Central memory CD8-positive, alpha-beta T cell (primary cell): Measurements from ENCODE around the gene SAMD4A.

Source experiments
- ATAC-seq: fragments of 150-1000 bp; cut with Tn5 transposase; replicated peaks from 2 replicates; pipeline ENCODE4 v1.10.0; 2022; ENCODE audit warnings: mild to moderate bottlenecking, moderate FRiP score, moderate number of reproducible peaks; ENCODE audit not compliant: poor library complexity, severe bottlenecking; ENCODE audit errors: extremely low read depth
- DNase-seq, 2 donors: peaks; one replicate each; pipeline ENCODE4 v3.0.0; 2021; ENCODE audit warnings: low spot score in 2 of 2
- H3K27ac Mint-ChIP-seq: one replicate; pipeline ENCODE4 v1.8.0; 2022; ENCODE audit warnings: low read depth, mild to moderate bottlenecking, moderate library complexity, mixed read lengths
- H3K27me3 Mint-ChIP-seq: one replicate; pipeline ENCODE4 v1.8.0; 2022; ENCODE audit warnings: mixed read lengths
- H3K36me3 Mint-ChIP-seq: one replicate; pipeline ENCODE4 v1.8.0; 2022; ENCODE audit warnings: mild to moderate bottlenecking, moderate library complexity, mixed read lengths; ENCODE audit not compliant: insufficient read depth
- H3K4me1 Mint-ChIP-seq: one replicate; pipeline ENCODE4 v1.8.0; 2022; ENCODE audit warnings: mixed read lengths
- H3K4me3 Mint-ChIP-seq: one replicate; pipeline ENCODE4 v1.8.0; 2022; ENCODE audit warnings: mild to moderate bottlenecking, moderate library complexity, mixed read lengths
- H3K9me3 Mint-ChIP-seq: one replicate; pipeline ENCODE4 v1.8.0; 2022; ENCODE audit warnings: mixed read lengths

SAMD4A gene

GRCh38 chr14:54629635-54630360 is 62.9 kb downstream of the SAMD4A start:
- ATAC-seq (no peak), DNase-seq (no peak)
- Mint-ChIP-seq H3K4me1 (peaks cover 35% of the 10 kb centered on the region), H3K9me3 (peaks cover 5% of the 10 kb centered on the region), H3K36me3 (no peaks in the 10 kb centered on the region), H3K4me3 (no peak overlapping the region), H3K27me3 (peaks cover 18% of the 10 kb centered on the region), H3K27ac (no peak overlapping the region)

- no peak overlapping the region for H3K27ac Mint-ChIP-seq
- peaks cover 24% of the 10 kb centered on the region for H3K27me3 Mint-ChIP-seq
- peaks cover 35% of the 10 kb centered on the region for H3K4me1 Mint-ChIP-seq
- no peak for ATAC-seq
- H3K4me3 Mint-ChIP-seq: no peak overlapping the region
- H3K36me3 Mint-ChIP-seq: no peaks in the 10 kb centered on the region
- DNase-seq: no peak
- H3K9me3 Mint-ChIP-seq: peaks cover 5% of the 10 kb centered on the region
Measured at GRCh38 chr14:54631016-54631415, 64.1 kb downstream of the SAMD4A start.

- H3K9me3 Mint-ChIP-seq: peaks cover 5% of the 10 kb centered on the region
- no peaks in the 10 kb centered on the region for H3K36me3 Mint-ChIP-seq
- no peak overlapping the region for H3K27ac Mint-ChIP-seq
- DNase-seq: no peak
- peaks cover 35% of the 10 kb centered on the region for H3K27me3 Mint-ChIP-seq
- no peak overlapping the region for H3K4me3 Mint-ChIP-seq
- no peak for ATAC-seq
- peaks cover 29% of the 10 kb centered on the region for H3K4me1 Mint-ChIP-seq
Measured at GRCh38 chr14:54632452-54632851, 65.5 kb downstream of the SAMD4A start.

GRCh38 chr14:54633076-54633475 is 66.1 kb downstream of the SAMD4A start:
- H3K9me3 Mint-ChIP-seq: peaks cover 5% of the 10 kb centered on the region
- H3K27ac Mint-ChIP-seq: no peak overlapping the region
- no peaks in the 10 kb centered on the region for H3K36me3 Mint-ChIP-seq
- DNase-seq: no peak
- H3K27me3 Mint-ChIP-seq: peaks cover 35% of the 10 kb centered on the region
- peaks cover 23% of the 10 kb centered on the region for H3K4me1 Mint-ChIP-seq
- no peak overlapping the region for H3K4me3 Mint-ChIP-seq
- no peak for ATAC-seq

- H3K27ac Mint-ChIP-seq: no peak overlapping the region
- no peak overlapping the region for H3K4me3 Mint-ChIP-seq
- H3K4me1 Mint-ChIP-seq: no peaks in the 10 kb centered on the region
- peaks cover 67% of the 10 kb centered on the region for H3K27me3 Mint-ChIP-seq
- no peaks in the 10 kb centered on the region for H3K36me3 Mint-ChIP-seq
- no peak for DNase-seq
- no peak for ATAC-seq
- peaks cover 2% of the 10 kb centered on the region for H3K9me3 Mint-ChIP-seq
Measured at GRCh38 chr14:54637270-54638134, 70.6 kb downstream of the SAMD4A start.

GRCh38 chr14:54638135-54638446 is 71.2 kb downstream of the SAMD4A start:
- Mint-ChIP-seq H3K36me3 (no peaks in the 10 kb centered on the region), H3K9me3 (no peaks in the 10 kb centered on the region), H3K4me3 (no peak overlapping the region), H3K27me3 (peaks cover 65% of the 10 kb centered on the region), H3K4me1 (no peaks in the 10 kb centered on the region), H3K27ac (no peak overlapping the region)
- DNase-seq: no peak
- ATAC-seq: no peak

- Mint-ChIP-seq H3K27ac (no peak overlapping the region), H3K4me3 (no peak overlapping the region), H3K36me3 (no peaks in the 10 kb centered on the region), H3K4me1 (no peaks in the 10 kb centered on the region), H3K27me3 (peaks cover 62% of the 10 kb centered on the region), H3K9me3 (no peaks in the 10 kb centered on the region)
- DNase-seq (no peak), ATAC-seq (no peak)
Measured at GRCh38 chr14:54639611-54640010, 72.7 kb downstream of the SAMD4A start.

- Mint-ChIP-seq H3K36me3 (no peaks in the 10 kb centered on the region), H3K27ac (no peak overlapping the region), H3K4me1 (no peaks in the 10 kb centered on the region), H3K4me3 (no peak overlapping the region), H3K27me3 (peaks cover 61% of the 10 kb centered on the region), H3K9me3 (no peaks in the 10 kb centered on the region)
- DNase-seq: no peak
- ATAC-seq: no peak
Measured at GRCh38 chr14:54640506-54640905, 73.6 kb downstream of the SAMD4A start.

GRCh38 chr14:54642121-54642520 is 75.2 kb downstream of the SAMD4A start:
- no peak overlapping the region for H3K4me3 Mint-ChIP-seq
- no peak overlapping the region for H3K27ac Mint-ChIP-seq
- H3K4me1 Mint-ChIP-seq: no peaks in the 10 kb centered on the region
- no peak for DNase-seq
- H3K9me3 Mint-ChIP-seq: no peaks in the 10 kb centered on the region
- H3K27me3 Mint-ChIP-seq: peaks cover 45% of the 10 kb centered on the region
- H3K36me3 Mint-ChIP-seq: no peaks in the 10 kb centered on the region
- no peak for ATAC-seq

GRCh38 chr14:54642801-54643695 is 76.1 kb downstream of the SAMD4A start:
- Mint-ChIP-seq H3K36me3 (no peaks in the 10 kb centered on the region), H3K27ac (no peak overlapping the region), H3K4me1 (no peaks in the 10 kb centered on the region), H3K27me3 (peaks cover 45% of the 10 kb centered on the region), H3K9me3 (no peaks in the 10 kb centered on the region), H3K4me3 (no peak overlapping the region)
- DNase-seq: no peak
- no peak for ATAC-seq

GRCh38 chr14:54643696-54644176 is 76.8 kb downstream of the SAMD4A start:
- DNase-seq: no peak
- no peak overlapping the region for H3K27ac Mint-ChIP-seq
- H3K9me3 Mint-ChIP-seq: no peaks in the 10 kb centered on the region
- H3K4me1 Mint-ChIP-seq: no peaks in the 10 kb centered on the region
- H3K4me3 Mint-ChIP-seq: no peak overlapping the region
- H3K27me3 Mint-ChIP-seq: peaks cover 45% of the 10 kb centered on the region
- H3K36me3 Mint-ChIP-seq: no peaks in the 10 kb centered on the region
- ATAC-seq: no peak

GRCh38 chr14:54645639-54646038 is 78.7 kb downstream of the SAMD4A start:
- no peaks in the 10 kb centered on the region for H3K9me3 Mint-ChIP-seq
- H3K27ac Mint-ChIP-seq: no peak overlapping the region
- peaks cover 35% of the 10 kb centered on the region for H3K27me3 Mint-ChIP-seq
- ATAC-seq (no peak), DNase-seq (no peak)
- no peaks in the 10 kb centered on the region for H3K36me3 Mint-ChIP-seq
- H3K4me3 Mint-ChIP-seq: no peak overlapping the region
- H3K4me1 Mint-ChIP-seq: no peaks in the 10 kb centered on the region
